IMR-90 (cell line): Measurements from ENCODE around the gene HBM.
"Not testable (repeated sequence)": the region's sequence is repeated elsewhere in the genome, so short reads cannot be mapped to it uniquely, and the experiment has no call there.

Experiments
- BHLHE40 ChIP-seq: fragments of 150-350 bp; IDR thresholded peaks from 2 replicates; pipeline ENCODE4 v1.6.1; 2016; ENCODE audit warnings: mild to moderate bottlenecking, low read depth, low read length
- CHD1 ChIP-seq: IDR thresholded peaks from 2 replicates; pipeline ENCODE4 v1.6.1; 2012; ENCODE audit warnings: low read depth, low read length, improper control_type of control experiment
- MXI1 ChIP-seq: IDR thresholded peaks from 2 replicates; pipeline ENCODE4 v1.6.1; 2012; ENCODE audit warnings: low read depth, mild to moderate bottlenecking, low read length, moderate library complexity, borderline replicate concordance
- NFE2L2 ChIP-seq: fragments of 150-350 bp; IDR thresholded peaks from 2 replicates; pipeline ENCODE4 v1.6.1; 2016; ENCODE audit warnings: low read depth, mild to moderate bottlenecking, low read length
- POLR2A ChIP-seq: IDR thresholded peaks from 2 replicates; pipeline ENCODE4 v1.6.1; 2012; ENCODE audit warnings: mild to moderate bottlenecking, low read depth, low read length
- RAD21 ChIP-seq: IDR thresholded peaks from 2 replicates; pipeline ENCODE4 v1.6.1; 2012; ENCODE audit warnings: low read length, improper control_type of control experiment
- TF ChIP-seq, protein P1 (sequence below): conservative IDR thresholded peaks from 2 replicates; pipeline ENCODE4 v1.5.1; 2012; ENCODE audit warnings: mild to moderate bottlenecking, low read depth, low read length, improper control_type of control experiment

GRCh38 chr16:123558-124350 lies 42.0 kb upstream of the HBM start:
- TF ChIP-seq, protein P1, sequence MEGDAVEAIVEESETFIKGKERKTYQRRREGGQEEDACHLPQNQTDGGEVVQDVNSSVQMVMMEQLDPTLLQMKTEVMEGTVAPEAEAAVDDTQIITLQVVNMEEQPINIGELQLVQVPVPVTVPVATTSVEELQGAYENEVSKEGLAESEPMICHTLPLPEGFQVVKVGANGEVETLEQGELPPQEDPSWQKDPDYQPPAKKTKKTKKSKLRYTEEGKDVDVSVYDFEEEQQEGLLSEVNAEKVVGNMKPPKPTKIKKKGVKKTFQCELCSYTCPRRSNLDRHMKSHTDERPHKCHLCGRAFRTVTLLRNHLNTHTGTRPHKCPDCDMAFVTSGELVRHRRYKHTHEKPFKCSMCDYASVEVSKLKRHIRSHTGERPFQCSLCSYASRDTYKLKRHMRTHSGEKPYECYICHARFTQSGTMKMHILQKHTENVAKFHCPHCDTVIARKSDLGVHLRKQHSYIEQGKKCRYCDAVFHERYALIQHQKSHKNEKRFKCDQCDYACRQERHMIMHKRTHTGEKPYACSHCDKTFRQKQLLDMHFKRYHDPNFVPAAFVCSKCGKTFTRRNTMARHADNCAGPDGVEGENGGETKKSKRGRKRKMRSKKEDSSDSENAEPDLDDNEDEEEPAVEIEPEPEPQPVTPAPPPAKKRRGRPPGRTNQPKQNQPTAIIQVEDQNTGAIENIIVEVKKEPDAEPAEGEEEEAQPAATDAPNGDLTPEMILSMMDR: not testable (repeated sequence)
- not testable (repeated sequence) for TF ChIP-seq BHLHE40, CHD1, MXI1, POLR2A, RAD21, NFE2L2
